Limb (tissue), 2 donors: Measurements from ENCODE around the gene GGT6.
"Not testable (repeated sequence)": the region's sequence is repeated elsewhere in the genome, so short reads cannot be mapped to it uniquely, and the experiment has no call there.

Source experiments
- DNase-seq, 2 donors: peaks; one replicate each; pipeline ENCODE4 v3.0.0-alpha.2; 2016; ENCODE audit errors: extremely low spot score in 2 of 2

Gene GGT6

GRCh38 chr17:4591529-4591928 lies 31.2 kb upstream of the GGT6 start:
- DNase-seq = no peak

DNA sequence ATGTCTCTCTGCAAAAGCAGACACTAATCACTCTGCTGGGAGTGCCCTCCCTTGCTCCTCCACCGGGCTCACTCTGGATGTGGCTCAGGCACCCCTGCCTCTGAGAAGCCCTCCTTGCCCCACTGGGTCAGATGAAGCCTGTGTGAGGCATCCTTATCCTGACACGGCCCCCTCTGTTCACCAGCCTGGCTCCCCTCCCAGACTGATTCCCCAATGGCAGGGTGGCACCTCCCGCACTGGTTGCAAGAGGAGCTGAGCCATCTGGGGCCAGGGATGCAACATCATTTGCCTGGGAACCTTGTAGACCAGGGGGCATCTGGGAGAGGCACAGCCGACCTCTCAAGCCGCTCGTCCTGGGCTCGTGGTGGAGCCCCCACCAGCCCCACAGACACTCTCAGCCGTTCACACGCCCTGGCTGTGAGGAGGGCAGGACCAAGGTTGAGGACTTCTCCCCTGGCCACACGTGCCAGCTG lies 30.6 kb upstream of the GGT6 start:
- no peak for DNase-seq

DNA sequence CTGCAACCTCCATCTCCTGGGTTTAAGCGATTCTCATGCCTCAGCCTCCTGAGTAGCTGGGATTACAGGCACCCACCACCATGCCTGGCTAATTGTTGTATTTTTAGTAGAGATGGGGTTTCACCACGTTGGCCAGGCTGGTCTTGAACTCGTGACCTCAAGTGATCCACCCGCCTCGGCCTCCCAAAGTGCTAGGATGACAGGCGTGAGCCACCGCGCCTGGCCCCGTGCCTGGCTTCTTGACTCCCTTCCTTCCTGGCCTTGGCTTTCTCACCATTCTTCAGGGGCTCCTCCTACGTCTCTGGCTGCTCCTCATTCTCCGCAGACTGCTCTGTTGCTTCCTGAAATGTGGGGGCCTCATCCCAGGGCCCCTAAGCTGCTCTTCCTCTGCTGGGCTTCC lies 29.7 kb upstream of the GGT6 start:
- not testable (repeated sequence) for DNase-seq

- no peak for DNase-seq
These were observed 28.7 kb upstream of the GGT6 start for GRCh38 chr17:4588898-4589625.

- no peak for DNase-seq
These were observed 28.0 kb upstream of the GGT6 start for GRCh38 chr17:4588391-4588790.

GRCh38 chr17:4587803-4588202 lies 27.4 kb upstream of the GGT6 start:
- no peak for DNase-seq

DNA sequence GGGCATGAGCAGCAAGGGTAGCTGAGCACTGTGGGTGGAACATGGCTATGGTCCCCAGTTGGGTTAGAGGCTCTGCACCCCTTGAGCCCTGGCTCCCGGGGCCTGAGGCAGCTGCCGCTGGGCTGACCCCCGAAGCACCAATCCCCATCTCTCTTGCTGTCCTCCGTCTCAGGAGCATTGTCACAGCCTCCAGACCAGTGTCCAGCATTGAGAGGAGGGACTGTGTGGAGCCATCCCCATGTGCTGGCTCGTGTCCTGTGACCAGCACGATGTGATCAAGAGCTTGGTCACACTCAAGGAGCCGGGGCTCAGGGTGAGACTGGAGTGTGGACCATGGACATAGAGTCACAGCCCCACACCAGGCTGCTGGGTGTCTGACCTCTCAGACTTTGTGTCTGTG lies 26.8 kb upstream of the GGT6 start:
- DNase-seq = no peak

DNA sequence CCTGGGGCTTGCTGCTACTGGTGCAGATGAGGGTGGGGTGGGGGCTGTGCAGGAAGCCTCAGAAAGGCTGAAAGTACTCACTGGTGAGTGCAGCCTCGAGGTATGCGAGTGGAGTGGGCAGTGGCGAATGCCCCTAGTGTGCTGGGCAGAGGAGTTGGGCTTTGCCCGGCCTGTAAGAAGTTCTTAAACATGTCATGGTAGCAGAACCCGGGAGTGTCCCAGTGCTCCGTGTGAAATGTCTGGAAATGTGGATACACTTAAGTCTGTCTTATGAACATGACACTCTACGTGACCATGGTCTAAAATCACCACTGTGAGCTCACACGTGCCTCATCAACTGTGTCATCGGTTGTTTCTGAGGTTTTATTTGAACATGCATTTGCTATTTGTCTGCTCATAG lies 25.7 kb upstream of the GGT6 start:
- DNase-seq = no peak

- DNase-seq = no peak
These were observed 25.2 kb upstream of the GGT6 start for GRCh38 chr17:4585638-4585994.

DNA sequence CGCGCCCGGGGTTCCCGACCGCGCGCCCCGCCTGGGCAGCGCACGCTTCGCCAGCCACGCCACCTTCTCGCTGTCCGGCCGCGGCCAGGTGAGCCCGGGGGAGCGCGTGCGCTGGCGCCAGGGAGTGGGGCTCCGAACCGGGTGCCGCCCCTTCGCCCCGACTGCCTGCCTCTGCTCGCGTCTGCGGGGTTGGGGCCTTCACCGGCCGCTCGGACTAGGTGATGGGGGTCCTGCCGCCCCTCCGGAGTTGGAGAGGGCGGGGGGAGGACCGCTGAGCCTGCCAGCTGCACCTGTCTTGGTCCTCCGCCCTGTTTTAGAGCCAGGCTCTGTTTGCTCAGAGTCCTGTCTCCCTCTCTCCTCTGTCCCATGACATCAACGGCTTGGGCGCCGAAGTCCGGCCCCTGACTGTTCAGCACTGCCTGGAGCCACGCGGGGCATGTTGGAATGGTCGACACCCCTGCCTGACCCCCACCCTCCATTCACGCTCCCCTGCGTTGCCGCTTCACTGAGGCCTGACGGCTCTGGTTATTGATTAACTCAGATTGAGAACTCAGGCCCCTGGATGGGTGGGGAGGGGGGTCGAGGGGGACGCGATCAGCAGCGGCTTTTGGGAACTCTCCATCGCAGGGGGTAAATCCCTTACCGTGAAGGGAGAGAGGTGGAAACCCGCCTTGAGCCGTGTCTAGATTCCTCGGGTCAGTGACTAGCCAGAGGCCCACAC lies 24.7 kb upstream of the GGT6 start:
- no peak for DNase-seq

GRCh38 chr17:4584101-4584916 lies 23.9 kb upstream of the GGT6 start, which contains the start of gene SMTNL2:
TSS of gene SMTNL2 (plus strand) at chr17:4584529. CDS start at chr17:4584606, 77 bp downstream.
- peak in 1 of 2 donors; percentile 82 for DNase-seq

- DNase-seq = peak in 1 of 2 donors; percentile 69
These were observed 23.4 kb upstream of the GGT6 start for GRCh38 chr17:4583782-4584100.

- DNase-seq = no peak
These were observed 22.8 kb upstream of the GGT6 start for GRCh38 chr17:4583206-4583605.

GRCh38 chr17:4582691-4583090 lies 22.3 kb upstream of the GGT6 start:
- no peak for DNase-seq

GRCh38 chr17:4582101-4582501 lies 21.7 kb upstream of the GGT6 start:
- no peak for DNase-seq

GRCh38 chr17:4580291-4580690 lies 19.9 kb upstream of the GGT6 start:
- no peak for DNase-seq

DNA sequence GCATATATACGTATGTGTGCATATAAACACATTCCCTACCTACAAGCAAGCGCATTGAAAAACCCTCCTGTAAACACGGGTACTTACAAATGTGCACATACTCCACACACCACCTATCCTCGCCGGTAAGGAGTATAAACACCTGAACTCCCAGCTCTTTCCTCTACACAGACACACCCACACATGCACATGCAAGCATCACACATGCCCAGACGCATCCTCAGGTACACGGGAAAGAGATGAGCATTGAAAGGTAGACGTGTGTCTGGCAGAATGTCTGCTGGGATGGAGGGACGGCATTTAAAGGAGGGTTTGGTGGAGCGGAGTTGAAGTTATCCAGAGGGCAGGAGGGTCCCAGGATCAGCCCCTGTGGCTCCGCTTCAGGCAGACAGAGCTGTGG lies 19.3 kb upstream of the GGT6 start:
- DNase-seq = no peak

GRCh38 chr17:4578349-4578748 lies 18.0 kb upstream of the GGT6 start:
- not testable (repeated sequence) for DNase-seq

- DNase-seq = no peak
These were observed 17.1 kb upstream of the GGT6 start for GRCh38 chr17:4577386-4577993.

- DNase-seq = peak in 1 of 2 donors; percentile 75
These were observed 16.4 kb upstream of the GGT6 start for GRCh38 chr17:4576729-4577322.

GRCh38 chr17:4576161-4576558 lies 15.8 kb upstream of the GGT6 start:
- no peak for DNase-seq
